IPS-20b (cell line): Measurements from ENCODE around the gene VCX3A.
"Not testable (repeated sequence)": the region's sequence is repeated elsewhere in the genome, so short reads cannot be mapped to it uniquely, and the experiment has no call there.

Source experiments
- H3K27ac ChIP-seq: one replicate; pipeline ENCODE4 v1.5.1; 2013; ENCODE audit warnings: low read length
- H3K27me3 ChIP-seq: 2 replicates; pipeline ENCODE4 v1.6.1; 2013; ENCODE audit warnings: mild to moderate bottlenecking, low read length, inconsistent platforms; ENCODE audit not compliant: insufficient read depth
- H3K36me3 ChIP-seq: 2 replicates; pipeline ENCODE4 v1.6.1; 2013; ENCODE audit warnings: low read depth, mild to moderate bottlenecking, inconsistent platforms, low read length, moderate library complexity; ENCODE audit not compliant: insufficient read depth
- H3K4me1 ChIP-seq: 2 replicates; pipeline ENCODE4 v1.6.1; 2013; ENCODE audit warnings: mild to moderate bottlenecking, control low read depth, inconsistent platforms, low read length, moderate library complexity; ENCODE audit not compliant: insufficient read depth
- H3K4me3 ChIP-seq: 2 replicates; pipeline ENCODE4 v1.5.1; 2013; ENCODE audit warnings: mild to moderate bottlenecking, low read length, inconsistent platforms
- H3K9ac ChIP-seq: 2 replicates; pipeline ENCODE4 v1.6.1; 2013; ENCODE audit warnings: low read depth, mild to moderate bottlenecking, inconsistent platforms, low read length, moderate library complexity
- H3K9me3 ChIP-seq: 2 replicates; pipeline ENCODE4 v1.6.1; 2013; ENCODE audit warnings: mild to moderate bottlenecking, low read depth, low read length, inconsistent platforms; ENCODE audit not compliant: insufficient read depth

VCX3A gene

GRCh38 chrX:6535018-6535417 is at the start of gene VCX3A:
Gene VCX3A (minus strand): TSS chrX:6535118. CDS start chrX:6534497, 621 bp downstream.
- not testable (repeated sequence) for H3K9ac ChIP-seq, H3K27ac ChIP-seq, H3K27me3 ChIP-seq, H3K4me1 ChIP-seq, H3K4me3 ChIP-seq, H3K36me3 ChIP-seq, H3K9me3 ChIP-seq

GRCh38 chrX:6574762-6575161 is 39.8 kb upstream of the VCX3A start:
- Histone ChIP-seq H3K9me3 (no peaks in the 10 kb centered on the region), H3K27me3 (no peaks in the 10 kb centered on the region), H3K9ac (no peak overlapping the region), H3K27ac (no peak overlapping the region), H3K4me3 (no peak overlapping the region), H3K36me3 (no peaks in the 10 kb centered on the region), H3K4me1 (no peaks in the 10 kb centered on the region)

GRCh38 chrX:6568031-6568430 is 33.1 kb upstream of the VCX3A start:
- Histone ChIP-seq H3K4me3 (no peak overlapping the region), H3K9ac (no peak overlapping the region), H3K9me3 (no peaks in the 10 kb centered on the region), H3K27ac (no peak overlapping the region), H3K4me1 (0 out of 2 replicates have a peak, but pooled peaks cover 2% of the 10 kb centered on the region), H3K27me3 (no peaks in the 10 kb centered on the region), H3K36me3 (no peaks in the 10 kb centered on the region)

- Histone ChIP-seq H3K27ac (no peak overlapping the region), H3K9ac (no peak overlapping the region), H3K4me1 (no peaks in the 10 kb centered on the region), H3K9me3 (no peaks in the 10 kb centered on the region), H3K4me3 (no peak overlapping the region), H3K27me3 (no peaks in the 10 kb centered on the region), H3K36me3 (no peaks in the 10 kb centered on the region)
Observed at GRCh38 chrX:6558979-6559378, 24.1 kb upstream of the VCX3A start.

GRCh38 chrX:6557690-6558089 is 22.8 kb upstream of the VCX3A start:
- Histone ChIP-seq H3K4me1 (no peaks in the 10 kb centered on the region), H3K27ac (no peak overlapping the region), H3K9me3 (no peaks in the 10 kb centered on the region), H3K9ac (no peak overlapping the region), H3K4me3 (no peak overlapping the region), H3K36me3 (no peaks in the 10 kb centered on the region), H3K27me3 (no peaks in the 10 kb centered on the region)

GRCh38 chrX:6550999-6551398 is 16.1 kb upstream of the VCX3A start:
- no peaks in the 10 kb centered on the region for H3K36me3 ChIP-seq
- no peaks in the 10 kb centered on the region for H3K27me3 ChIP-seq
- no peak overlapping the region for H3K4me3 ChIP-seq
- H3K27ac ChIP-seq = no peak overlapping the region
- H3K4me1 ChIP-seq = no peaks in the 10 kb centered on the region
- no peaks in the 10 kb centered on the region for H3K9me3 ChIP-seq
- no peak overlapping the region for H3K9ac ChIP-seq

GRCh38 chrX:6545712-6546111 is 10.8 kb upstream of the VCX3A start:
- Histone ChIP-seq H3K9ac (no peak overlapping the region), H3K27ac (no peak overlapping the region), H3K36me3 (no peaks in the 10 kb centered on the region), H3K9me3 (no peaks in the 10 kb centered on the region), H3K27me3 (no peaks in the 10 kb centered on the region), H3K4me1 (no peaks in the 10 kb centered on the region), H3K4me3 (no peak overlapping the region)

- Histone ChIP-seq H3K9me3 (no peaks in the 10 kb centered on the region), H3K36me3 (no peaks in the 10 kb centered on the region), H3K9ac (no peak overlapping the region), H3K4me1 (no peaks in the 10 kb centered on the region), H3K27me3 (no peaks in the 10 kb centered on the region), H3K27ac (no peak overlapping the region), H3K4me3 (no peak overlapping the region)
Observed at GRCh38 chrX:6526564-6527136, 8.3 kb downstream of the VCX3A start.

GRCh38 chrX:6517376-6517775 is 17.5 kb downstream of the VCX3A start:
- Histone ChIP-seq H3K4me1 (no peaks in the 10 kb centered on the region), H3K36me3 (no peaks in the 10 kb centered on the region), H3K9me3 (no peaks in the 10 kb centered on the region), H3K27ac (no peak overlapping the region), H3K27me3 (no peaks in the 10 kb centered on the region), H3K4me3 (no peak overlapping the region), H3K9ac (no peak overlapping the region)

GRCh38 chrX:6506444-6506843 is 28.5 kb downstream of the VCX3A start:
- H3K4me3 ChIP-seq = no peak overlapping the region
- H3K9ac ChIP-seq = no peak overlapping the region
- H3K9me3 ChIP-seq = no peaks in the 10 kb centered on the region
- no peaks in the 10 kb centered on the region for H3K4me1 ChIP-seq
- no peak overlapping the region for H3K27ac ChIP-seq
- no peaks in the 10 kb centered on the region for H3K27me3 ChIP-seq
- no peaks in the 10 kb centered on the region for H3K36me3 ChIP-seq

GRCh38 chrX:6505960-6506359 is 29.0 kb downstream of the VCX3A start:
- Histone ChIP-seq H3K27ac (no peak overlapping the region), H3K4me3 (no peak overlapping the region)

GRCh38 chrX:6500719-6501118 is 34.2 kb downstream of the VCX3A start:
- no peaks in the 10 kb centered on the region for H3K27me3 ChIP-seq
- no peak overlapping the region for H3K4me3 ChIP-seq
- H3K9me3 ChIP-seq = no peaks in the 10 kb centered on the region
- no peak overlapping the region for H3K9ac ChIP-seq
- no peaks in the 10 kb centered on the region; the same call in 1 of the 2 replicates for H3K4me1 ChIP-seq
- no peak overlapping the region for H3K27ac ChIP-seq
- no peaks in the 10 kb centered on the region for H3K36me3 ChIP-seq

More at GRCh38 chrX:6505960-6506359, 29.0 kb downstream of the VCX3A start:
- no peaks in the 10 kb centered on the region for H3K36me3 ChIP-seq
- H3K9ac ChIP-seq = no peak overlapping the region
- no peaks in the 10 kb centered on the region for H3K4me1 ChIP-seq
- H3K9me3 ChIP-seq = no peaks in the 10 kb centered on the region
- H3K27me3 ChIP-seq = no peaks in the 10 kb centered on the region
